Endothelial cell of umbilical vein (primary cell): Measurements from ENCODE around the gene CDCA7L. TPM values are rescaled to one million over a fixed set of nuclear protein-coding genes. Genes with fewer than 3 reads are reported as not detected.

ENCODE experiments used
- BruUV-seq: library from RNA; stranded (reverse); fragments of 400-500 nt; replicated peaks from 2 replicates; lab custom pipeline; 2021; lab: Mats Ljungman, UMichigan
- CTCF ChIA-PET: fragments of 300-600, 350-600 bp; sonication (Branson Sonifier 250); formaldehyde crosslinking; loops from one replicate; lab custom pipeline; 2021; ENCODE audit warnings: antibody characterized with exemption, inconsistent platforms; lab: Charles Lee
- POLR2A ChIA-PET: fragments of 300-600, 350-600 bp; sonication (Branson Sonifier 250); formaldehyde crosslinking; loops from one replicate; lab custom pipeline; 2021; ENCODE audit warnings: antibody characterized with exemption, inconsistent platforms; lab: Charles Lee
- DNase-seq: peaks from one replicate; pipeline ENCODE4 v3.0.0-alpha.2; 2011; ENCODE audit warnings: low read depth, low spot score
- FAIRE-seq: peaks from 2 replicates; lab custom pipeline; 2011; peaks lifted over from hg19 to GRCh38; lab: Jason Lieb, UNC
- H2AFZ ChIP-seq: 2 replicates; pipeline ENCODE4 v1.6.0; 2012; ENCODE audit warnings: low read depth, low read length, control low read depth, inconsistent platforms
- H3K27ac ChIP-seq: 2 replicates; pipeline ENCODE4 v1.5.1; 2011; ENCODE audit warnings: low read depth, mild to moderate bottlenecking, control low read depth, low read length, moderate library complexity; ENCODE audit not compliant: insufficient read depth
- H3K27me3 ChIP-seq, 2 experiments: 2 replicates each; pipeline versions ENCODE4 v1.6.0 to v1.6.1; 2011; ENCODE audit warnings: low read length in 2 of 2, mixed read lengths in 1 of 2; ENCODE audit not compliant: control insufficient read depth in 2 of 2, insufficient read depth in 2 of 2
- H3K36me3 ChIP-seq, 2 experiments: 2 replicates in 1 of 2; 3 replicates in 1 of 2; pipeline ENCODE4 v1.5.1; 2011; ENCODE audit warnings: low read length in 2 of 2, mild to moderate bottlenecking in 1 of 2, moderate library complexity in 1 of 2; ENCODE audit not compliant: control insufficient read depth in 2 of 2, insufficient read depth in 2 of 2; ENCODE audit errors: extremely low read depth in 1 of 2
- H3K4me1 ChIP-seq: 3 replicates; pipeline ENCODE4 v1.5.1; 2011; ENCODE audit warnings: mild to moderate bottlenecking, low read length; ENCODE audit not compliant: control insufficient read depth, insufficient read depth; ENCODE audit errors: extremely low read depth
- H3K4me2 ChIP-seq: 2 replicates; pipeline ENCODE4 v1.6.1; 2011; ENCODE audit warnings: low read length, control low read depth, mixed read lengths; ENCODE audit not compliant: insufficient read depth
- H3K4me3 ChIP-seq, 3 experiments: fragments of 200-600 bp in 1 of 3; sonication (generic), shearing (Covaris generic) in 1 of 3; replicated peaks in 1 of 3; 2 replicates each; pipeline ENCODE4 v1.5.1; 2011 to 2016; ENCODE audit warnings: control low read depth in 3 of 3, low read length in 3 of 3, mild to moderate bottlenecking in 2 of 3, inconsistent platforms in 1 of 3, low read depth in 1 of 3, moderate library complexity in 1 of 3; ENCODE audit not compliant: insufficient read depth in 1 of 3
- H3K79me2 ChIP-seq: 2 replicates; pipeline ENCODE4 v1.6.0; 2012; ENCODE audit warnings: low read length, inconsistent platforms; ENCODE audit not compliant: control insufficient read depth, insufficient read depth
- H3K9ac ChIP-seq: replicated peaks from 2 replicates; pipeline ENCODE3; 2011; ENCODE audit warnings: low read length, control low read depth; ENCODE audit not compliant: insufficient read depth; ENCODE audit errors: extremely low read depth
- H3K9me1 ChIP-seq: replicated peaks from 3 replicates; pipeline ENCODE4 v1.6.0; 2011; ENCODE audit warnings: mild to moderate bottlenecking, low read length; ENCODE audit not compliant: control insufficient read depth, insufficient read depth; ENCODE audit errors: extremely low read depth
- H3K9me3 ChIP-seq: replicated peaks from 2 replicates; pipeline ENCODE4 v1.5.1; 2012; ENCODE audit warnings: low read length, inconsistent platforms; ENCODE audit not compliant: control insufficient read depth, insufficient read depth
- H4K20me1 ChIP-seq: replicated peaks from 2 replicates; pipeline ENCODE3; 2011; ENCODE audit warnings: mild to moderate bottlenecking, low read length; ENCODE audit not compliant: control insufficient read depth, insufficient read depth; ENCODE audit errors: extremely low read depth
- CTCF ChIP-seq, 2 donors: IDR thresholded peaks; 1 replicate in 1 of 2; 2 replicates in 1 of 2; pipeline ENCODE4 v1.5.1; 2011; ENCODE audit warnings: low read length in 2 of 2, mild to moderate bottlenecking in 2 of 2, moderate library complexity in 2 of 2, control low read depth in 1 of 2, inconsistent platforms in 1 of 2, low read depth in 1 of 2; ENCODE audit not compliant: insufficient read depth in 1 of 2; ENCODE audit errors: extremely low read depth in 1 of 2
- EZH2 ChIP-seq: IDR thresholded peaks from 2 replicates; pipeline ENCODE4 v1.6.1; 2012; ENCODE audit warnings: borderline replicate concordance, low read depth, mild to moderate bottlenecking, moderate library complexity, low read length, inconsistent platforms; ENCODE audit not compliant: severe bottlenecking
- FOS ChIP-seq: IDR thresholded peaks from 2 replicates; pipeline ENCODE4 v1.6.1; 2011; ENCODE audit warnings: mild to moderate bottlenecking, low read length, moderate library complexity, borderline replicate concordance; ENCODE audit not compliant: insufficient read depth
- GATA2 ChIP-seq: IDR thresholded peaks from 2 replicates; pipeline ENCODE4 v1.7.0; 2011; ENCODE audit warnings: low read depth, mild to moderate bottlenecking, moderate library complexity, mixed read lengths, low read length; ENCODE audit not compliant: insufficient read length, insufficient read depth
- JUN ChIP-seq: IDR thresholded peaks from 2 replicates; pipeline ENCODE4 v1.6.1; 2011; ENCODE audit warnings: borderline replicate concordance, low read depth; ENCODE audit not compliant: insufficient read length, insufficient read depth
- MAX ChIP-seq: IDR thresholded peaks from 2 replicates; pipeline ENCODE4 v1.6.1; 2011; ENCODE audit not compliant: insufficient read depth, insufficient read length
- MYC ChIP-seq: IDR thresholded peaks from one replicate; pipeline ENCODE4 v1.6.1; 2011; ENCODE audit warnings: mild to moderate bottlenecking, low read depth, low read length
- POLR2A ChIP-seq: IDR thresholded peaks from 2 replicates; pipeline ENCODE4 v1.6.1; 2012; ENCODE audit warnings: low read depth, mild to moderate bottlenecking, control low read depth, low read length
- POLR2AphosphoS5 ChIP-seq: IDR thresholded peaks from 2 replicates; pipeline ENCODE4 v1.6.1; 2012; ENCODE audit warnings: low read depth, mild to moderate bottlenecking, control low read depth, low read length, moderate library complexity; ENCODE audit not compliant: insufficient read depth
- dilution Hi-C: fragments of 300-500 bp; cut with MboI; formaldehyde crosslinking; loops from one replicate; pipeline ENCODE4 v1.15.0; 2019; ENCODE audit warnings: low sequenced_read_pairs; ENCODE audit not compliant: extremely low pct_ligation_motif_present
- intact Hi-C: fragments of 100-400 bp; cut with micrococcal nuclease; formaldehyde crosslinking; loops from one replicate; pipeline ENCODE4 v1.10.0; 2022
- polyA plus RNA-seq, 4 experiments: library from polyadenylated mRNA; depleted of rRNA in 3 of 4; stranded (reverse) in 3 of 4; unstranded in 1 of 4; fragments of >200 nt; gene quantifications; 2 replicates each; pipeline versions ENCODE4 v1.2.1 to v1.2.3, GENCODE V29; 2011 to 2012; ENCODE audit warnings: missing spikeins in 1 of 4
- total RNA-seq: library from RNA; stranded (reverse); gene quantifications from 2 replicates; pipeline ENCODE4 v1.2.3, GENCODE V29; 2021

Gene CDCA7L
- total and polyA plus RNA-seq, 2 donors (not counting 3 experiments of a cell fraction or from before 2014, with no cell fraction given), result 68.4 to 91.6 TPM

- dilution Hi-C loops, result no loop called here
- Histone ChIP-seq H2AFZ (no peak overlapping the region), H3K79me2 (no peaks in the 10 kb centered on the region), H3K9ac (no peak overlapping the region), H3K4me1 (peaks cover 4% of the 10 kb centered on the region), H3K27me3 (no peaks in the 10 kb centered on the region), H3K36me3 (no peaks in the 10 kb centered on the region), H3K9me3 (no peaks in the 10 kb centered on the region), H4K20me1 (no peaks in the 10 kb centered on the region), H3K27ac (no peak overlapping the region), H3K4me3 (no peak overlapping the region), H3K4me2 (no peak overlapping the region), H3K9me1 (no peaks in the 10 kb centered on the region)
- DNase-seq (no peak), FAIRE-seq (no peak)
- no peak for TF ChIP-seq MAX
- TF ChIP-seq POLR2AphosphoS5, result no peak
- no peak for TF ChIP-seq GATA2
- TF ChIP-seq JUN, result no peak
- no peak for TF ChIP-seq MYC
- no peak for TF ChIP-seq EZH2
- no peak for TF ChIP-seq POLR2A
- no peak for TF ChIP-seq FOS
- no peak for TF ChIP-seq CTCF (IDR thresholded peaks at IDR 0.05; ENCODE audit: extremely low read depth in 1 of 2, insufficient read depth in 1 of 2, low read depth in 1 of 2, low read length in 2 of 2)
- CTCF ChIA-PET, result interaction anchor here (0.9 to 1.0 kb wide), 2 partner anchors 11 to 72 kb away, joined by 3 read pairs; no protein-coding TSS in a partner anchor
- intact Hi-C loops, result no loop called here
- no TSS peak for BruUV-seq
- POLR2A ChIA-PET, result no interaction called here
Observed at GRCh38 chr7:21869785-21870402, 75.8 kb downstream of the CDCA7L start.
